Upper lobe of left lung (tissue), 6 donors: ENCODE results near the gene PPA1. TPM values are rescaled to one million over a fixed set of nuclear protein-coding genes. Genes with fewer than 3 reads are reported as not detected.
A peak's percentile ranks its signal among the peaks of the same experiment; 100 is the strongest.

Experiments
- ATAC-seq, 2 donors: fragments of 200-7000 bp; cut with Tn5 transposase; one replicate each; pipeline ENCODE4 v1.9.1; 2022; ENCODE audit warnings: mild to moderate bottlenecking in 2 of 2, moderate library complexity in 2 of 2; ENCODE audit not compliant: low FRiP score in 2 of 2
- DNase-seq, 2 donors: peaks; one replicate each; pipeline ENCODE4 v3.0.0-alpha.2; 2019 to 2020
- H3K27ac ChIP-seq, 4 donors: fragments of 200-600 bp; sonication (generic); one replicate each; pipeline ENCODE4 v1.5.1; 2016 to 2019
- H3K27me3 ChIP-seq, 4 donors: fragments of 200-600 bp; sonication (generic); one replicate each; pipeline ENCODE4 v1.5.1; 2017 to 2019
- H3K36me3 ChIP-seq, 4 donors: fragments of 200-600 bp; sonication (generic); one replicate each; pipeline ENCODE4 v1.5.1; 2016 to 2019
- H3K4me1 ChIP-seq, 4 donors: fragments of 200-600 bp; sonication (generic); one replicate each; pipeline ENCODE4 v1.5.1; 2018 to 2019
- H3K4me3 ChIP-seq, 4 donors: fragments of 200-600 bp; sonication (generic); one replicate each; pipeline ENCODE4 v1.5.1; 2017 to 2019; ENCODE audit warnings: mild to moderate bottlenecking in 2 of 4, moderate library complexity in 1 of 4
- H3K9me3 ChIP-seq, 4 donors: fragments of 200-600 bp; sonication (generic); one replicate each; pipeline ENCODE4 v1.5.1; 2018 to 2019
- EP300 ChIP-seq, 4 donors: sonication (generic); formaldehyde crosslinking; IDR thresholded peaks; one replicate each; pipeline ENCODE4 v1.5.1; 2017; ENCODE audit warnings: antibody characterized with exemption in 4 of 4, control low read depth in 2 of 4
- POLR2A ChIP-seq, 4 donors: fragments of 450-650 bp; IDR thresholded peaks; one replicate each; pipeline ENCODE4 v1.5.1; 2016 to 2017; ENCODE audit warnings: antibody characterized with exemption in 4 of 4, mild to moderate bottlenecking in 2 of 4
- POLR2AphosphoS5 ChIP-seq, 2 donors: sonication (generic); formaldehyde crosslinking; IDR thresholded peaks; one replicate each; pipeline ENCODE4 v1.5.1; 2017; ENCODE audit warnings: antibody characterized with exemption in 2 of 2
- WGBS, 2 donors: methylation state at CpG; one replicate each; pipeline ENCODE4 v1.1.5; 2017 to 2018; 5-methylcytosine and 5-hydroxymethylcytosine counted together
- total RNA-seq, 6 donors: library from RNA; depleted of rRNA in 4 of 6; stranded (reverse); fragments of >200 nt in 4 of 6; gene quantifications; one replicate each; pipeline versions ENCODE4 v1.1.0 to v1.2.1, GENCODE V29; 2016 to 2021
- TF ChIP-seq, protein P1 (sequence below), 6 experiments: fragments of 450-650 bp in 4 of 6; fragments of 200-600 bp in 2 of 6; sonication (generic) in 2 of 6; IDR thresholded peaks; one replicate each; pipeline ENCODE4 v1.5.1; 2016 to 2019; ENCODE audit warnings: antibody characterized with exemption in 6 of 6
- donor health status: DM: no; HTN: no; CAD: no; lungs with moderate emphysema.
- donor health status: DM: no; HTN: yes; CAD: no; lungs with severe emphysema.

PPA1 gene
- total RNA-seq, 6 donors from 2014 or later, result 46.1 to 205 (median 154) TPM

- H3K27ac ChIP-seq, result no peak overlapping the region
- WGBS, 2 donors, result 95 to 100% methylated on average over 1 of the region's 1 CpG
- no peaks in the 10 kb centered on the region for H3K4me1 ChIP-seq
- no peak for ATAC-seq
- TF ChIP-seq, protein P1, sequence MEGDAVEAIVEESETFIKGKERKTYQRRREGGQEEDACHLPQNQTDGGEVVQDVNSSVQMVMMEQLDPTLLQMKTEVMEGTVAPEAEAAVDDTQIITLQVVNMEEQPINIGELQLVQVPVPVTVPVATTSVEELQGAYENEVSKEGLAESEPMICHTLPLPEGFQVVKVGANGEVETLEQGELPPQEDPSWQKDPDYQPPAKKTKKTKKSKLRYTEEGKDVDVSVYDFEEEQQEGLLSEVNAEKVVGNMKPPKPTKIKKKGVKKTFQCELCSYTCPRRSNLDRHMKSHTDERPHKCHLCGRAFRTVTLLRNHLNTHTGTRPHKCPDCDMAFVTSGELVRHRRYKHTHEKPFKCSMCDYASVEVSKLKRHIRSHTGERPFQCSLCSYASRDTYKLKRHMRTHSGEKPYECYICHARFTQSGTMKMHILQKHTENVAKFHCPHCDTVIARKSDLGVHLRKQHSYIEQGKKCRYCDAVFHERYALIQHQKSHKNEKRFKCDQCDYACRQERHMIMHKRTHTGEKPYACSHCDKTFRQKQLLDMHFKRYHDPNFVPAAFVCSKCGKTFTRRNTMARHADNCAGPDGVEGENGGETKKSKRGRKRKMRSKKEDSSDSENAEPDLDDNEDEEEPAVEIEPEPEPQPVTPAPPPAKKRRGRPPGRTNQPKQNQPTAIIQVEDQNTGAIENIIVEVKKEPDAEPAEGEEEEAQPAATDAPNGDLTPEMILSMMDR (IDR thresholded peaks at IDR 0.05), result no peak
- TF ChIP-seq POLR2AphosphoS5 (IDR thresholded peaks at IDR 0.05) (no peak), EP300 (IDR thresholded peaks at IDR 0.05) (no peak), POLR2A (IDR thresholded peaks at IDR 0.05) (no peak)
- no peak overlapping the region for H3K4me3 ChIP-seq
- no peak for DNase-seq
- H3K9me3 ChIP-seq, result no peaks in the 10 kb centered on the region
- H3K27me3 ChIP-seq, result no peaks in the 10 kb centered on the region
- peaks cover 13 to 98% (median 49%) of the 10 kb centered on the region in 4 donors for H3K36me3 ChIP-seq
Measured at GRCh38 chr10:70212879-70213278, 20.4 kb downstream of the PPA1 start.

GRCh38 chr10:70212277-70212676 lies 21.0 kb downstream of the PPA1 start:
- H3K4me1 ChIP-seq, result no peaks in the 10 kb centered on the region
- no peaks in the 10 kb centered on the region for H3K27me3 ChIP-seq
- H3K27ac ChIP-seq, result no peak overlapping the region
- peaks cover 13 to 98% (median 52%) of the 10 kb centered on the region in 4 donors for H3K36me3 ChIP-seq
- ATAC-seq (no peak), DNase-seq (no peak)
- H3K4me3 ChIP-seq, result no peak overlapping the region
- TF ChIP-seq EP300 (IDR thresholded peaks at IDR 0.05) (no peak), POLR2A (IDR thresholded peaks at IDR 0.05) (no peak), POLR2AphosphoS5 (IDR thresholded peaks at IDR 0.05) (no peak)
- TF ChIP-seq, protein P1 (IDR thresholded peaks at IDR 0.05), result no peak
- no peaks in the 10 kb centered on the region for H3K9me3 ChIP-seq

- H3K36me3 ChIP-seq, result peaks cover 13 to 95% (median 66%) of the 10 kb centered on the region in 4 donors
Measured at GRCh38 chr10:70206762-70207161, 26.5 kb downstream of the PPA1 start.

GRCh38 chr10:70201105-70201504 lies 32.1 kb downstream of the PPA1 start:
- WGBS, 2 donors, result 89 to 97% methylated on average over 1 of the region's 1 CpG
- DNase-seq (no peak), ATAC-seq (no peak)
- no peaks in the 10 kb centered on the region for H3K9me3 ChIP-seq
- TF ChIP-seq POLR2A (IDR thresholded peaks at IDR 0.05) (no peak), POLR2AphosphoS5 (IDR thresholded peaks at IDR 0.05) (no peak), EP300 (IDR thresholded peaks at IDR 0.05) (no peak)
- TF ChIP-seq, protein P1 (IDR thresholded peaks at IDR 0.05), result no peak
- no peaks in the 10 kb centered on the region for H3K27me3 ChIP-seq
- no peak overlapping the region for H3K4me3 ChIP-seq
- H3K27ac ChIP-seq, result peak overlapping the region in 1 of 4 donors; percentile 16
- H3K36me3 ChIP-seq, result peaks cover 0 to 77% (median 39%) of the 10 kb centered on the region in 4 donors
- H3K4me1 ChIP-seq, result no peaks in the 10 kb centered on the region

More at GRCh38 chr10:70206762-70207161, 26.5 kb downstream of the PPA1 start:
- 94 to 100% methylated on average over 1 to 5 of the region's 5 CpGs for WGBS, 2 donors
- no peaks in the 10 kb centered on the region for H3K4me1 ChIP-seq
- DNase-seq (no peak), ATAC-seq (no peak)
- H3K27ac ChIP-seq, result no peak overlapping the region
- H3K9me3 ChIP-seq, result no peaks in the 10 kb centered on the region
- H3K4me3 ChIP-seq, result no peak overlapping the region
- no peaks in the 10 kb centered on the region for H3K27me3 ChIP-seq
- TF ChIP-seq, protein P1 (IDR thresholded peaks at IDR 0.05), result no peak
- TF ChIP-seq POLR2AphosphoS5 (IDR thresholded peaks at IDR 0.05), result no peak
- no peak for TF ChIP-seq EP300 (IDR thresholded peaks at IDR 0.05)
- no peak for TF ChIP-seq POLR2A (IDR thresholded peaks at IDR 0.05)
